HCT116 (cell line): ENCODE results near the gene AKT1.

Experiments used
- EZH2phosphoT487 ChIP-seq: fragments of 200-600 bp; IDR thresholded peaks from 2 replicates; pipeline ENCODE4 v1.6.1; 2018; ENCODE audit warnings: antibody characterized with exemption, borderline replicate concordance
- JUND ChIP-seq: IDR thresholded peaks from 2 replicates; pipeline ENCODE4 v1.6.1; 2012
- MAX ChIP-seq: IDR thresholded peaks from 2 replicates; pipeline ENCODE4 v1.6.1; 2012
- POLR2A ChIP-seq: IDR thresholded peaks from 2 replicates; pipeline ENCODE4 v1.7.0; 2011; ENCODE audit warnings: borderline replicate concordance; ENCODE audit not compliant: insufficient read depth, insufficient read length; ENCODE audit errors: extremely low read depth
- POLR2AphosphoS5 ChIP-seq: IDR thresholded peaks from 2 replicates; pipeline ENCODE4 v1.6.1; 2011; ENCODE audit warnings: mild to moderate bottlenecking, low read depth, low read length, moderate library complexity
- RAD21 ChIP-seq: IDR thresholded peaks from 2 replicates; pipeline ENCODE4 v1.6.1; 2012; ENCODE audit warnings: low read depth, mild to moderate bottlenecking
- SP1 ChIP-seq: IDR thresholded peaks from 2 replicates; pipeline ENCODE4 v1.6.1; 2012; ENCODE audit warnings: low read depth
- TF ChIP-seq, protein P1 (sequence below): IDR thresholded peaks from 2 replicates; pipeline ENCODE4 v1.6.1; 2012; ENCODE audit warnings: low read depth
- TF ChIP-seq, protein P2 (sequence below), 3 experiments: fragments of 200-600 bp in 1 of 3; sonication (generic) in 1 of 3; IDR thresholded peaks in 2 of 3; conservative IDR thresholded peaks in 1 of 3; 2 replicates each; pipeline ENCODE4 v1.5.1; 2012 to 2017; ENCODE audit warnings: low read depth in 2 of 3, low read length in 2 of 3, antibody characterized with exemption in 1 of 3, borderline replicate concordance in 1 of 3, control low read depth in 1 of 3, mild to moderate bottlenecking in 1 of 3, mixed read lengths in 1 of 3, mixed run types in 1 of 3, moderate library complexity in 1 of 3; ENCODE audit not compliant: insufficient read depth in 1 of 3

GRCh38 chr14:104784846-104785707 lies 10.5 kb downstream of the AKT1 start:
- TF ChIP-seq, protein P1, sequence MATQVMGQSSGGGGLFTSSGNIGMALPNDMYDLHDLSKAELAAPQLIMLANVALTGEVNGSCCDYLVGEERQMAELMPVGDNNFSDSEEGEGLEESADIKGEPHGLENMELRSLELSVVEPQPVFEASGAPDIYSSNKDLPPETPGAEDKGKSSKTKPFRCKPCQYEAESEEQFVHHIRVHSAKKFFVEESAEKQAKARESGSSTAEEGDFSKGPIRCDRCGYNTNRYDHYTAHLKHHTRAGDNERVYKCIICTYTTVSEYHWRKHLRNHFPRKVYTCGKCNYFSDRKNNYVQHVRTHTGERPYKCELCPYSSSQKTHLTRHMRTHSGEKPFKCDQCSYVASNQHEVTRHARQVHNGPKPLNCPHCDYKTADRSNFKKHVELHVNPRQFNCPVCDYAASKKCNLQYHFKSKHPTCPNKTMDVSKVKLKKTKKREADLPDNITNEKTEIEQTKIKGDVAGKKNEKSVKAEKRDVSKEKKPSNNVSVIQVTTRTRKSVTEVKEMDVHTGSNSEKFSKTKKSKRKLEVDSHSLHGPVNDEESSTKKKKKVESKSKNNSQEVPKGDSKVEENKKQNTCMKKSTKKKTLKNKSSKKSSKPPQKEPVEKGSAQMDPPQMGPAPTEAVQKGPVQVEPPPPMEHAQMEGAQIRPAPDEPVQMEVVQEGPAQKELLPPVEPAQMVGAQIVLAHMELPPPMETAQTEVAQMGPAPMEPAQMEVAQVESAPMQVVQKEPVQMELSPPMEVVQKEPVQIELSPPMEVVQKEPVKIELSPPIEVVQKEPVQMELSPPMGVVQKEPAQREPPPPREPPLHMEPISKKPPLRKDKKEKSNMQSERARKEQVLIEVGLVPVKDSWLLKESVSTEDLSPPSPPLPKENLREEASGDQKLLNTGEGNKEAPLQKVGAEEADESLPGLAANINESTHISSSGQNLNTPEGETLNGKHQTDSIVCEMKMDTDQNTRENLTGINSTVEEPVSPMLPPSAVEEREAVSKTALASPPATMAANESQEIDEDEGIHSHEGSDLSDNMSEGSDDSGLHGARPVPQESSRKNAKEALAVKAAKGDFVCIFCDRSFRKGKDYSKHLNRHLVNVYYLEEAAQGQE, result no peak
- TF ChIP-seq RAD21, result no peak
- no peak for TF ChIP-seq MAX
- TF ChIP-seq POLR2A, result no peak
- no peak for TF ChIP-seq SP1
- TF ChIP-seq, protein P2, sequence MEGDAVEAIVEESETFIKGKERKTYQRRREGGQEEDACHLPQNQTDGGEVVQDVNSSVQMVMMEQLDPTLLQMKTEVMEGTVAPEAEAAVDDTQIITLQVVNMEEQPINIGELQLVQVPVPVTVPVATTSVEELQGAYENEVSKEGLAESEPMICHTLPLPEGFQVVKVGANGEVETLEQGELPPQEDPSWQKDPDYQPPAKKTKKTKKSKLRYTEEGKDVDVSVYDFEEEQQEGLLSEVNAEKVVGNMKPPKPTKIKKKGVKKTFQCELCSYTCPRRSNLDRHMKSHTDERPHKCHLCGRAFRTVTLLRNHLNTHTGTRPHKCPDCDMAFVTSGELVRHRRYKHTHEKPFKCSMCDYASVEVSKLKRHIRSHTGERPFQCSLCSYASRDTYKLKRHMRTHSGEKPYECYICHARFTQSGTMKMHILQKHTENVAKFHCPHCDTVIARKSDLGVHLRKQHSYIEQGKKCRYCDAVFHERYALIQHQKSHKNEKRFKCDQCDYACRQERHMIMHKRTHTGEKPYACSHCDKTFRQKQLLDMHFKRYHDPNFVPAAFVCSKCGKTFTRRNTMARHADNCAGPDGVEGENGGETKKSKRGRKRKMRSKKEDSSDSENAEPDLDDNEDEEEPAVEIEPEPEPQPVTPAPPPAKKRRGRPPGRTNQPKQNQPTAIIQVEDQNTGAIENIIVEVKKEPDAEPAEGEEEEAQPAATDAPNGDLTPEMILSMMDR (IDR thresholded peaks at IDR 0.05 in 2 of 3, conservative IDR thresholded peaks at IDR 0.05 in 1 of 3; ENCODE audit: borderline replicate concordance in 1 of 3, insufficient read depth in 1 of 3, low read depth in 2 of 3, low read length in 2 of 3), result no peak
- TF ChIP-seq EZH2phosphoT487, result no peak
- no peak for TF ChIP-seq POLR2AphosphoS5
- no peak for TF ChIP-seq JUND
